HG03097 (cell line): Measurements from ENCODE around the gene M6PR.
A peak's percentile ranks its signal among the peaks of the same experiment; 100 is the strongest.
"Not testable (repeated sequence)": the region's sequence is repeated elsewhere in the genome, so short reads cannot be mapped to it uniquely, and the experiment has no call there.

Source experiments
- ATAC-seq: cut with Tn5 transposase; IDR thresholded peaks from one replicate; pipeline ENCODE4 v1.9.1; 2021; ENCODE audit not compliant: unreplicated experiment, low FRiP score

Gene M6PR

GRCh38 chr12:8914033-8914715 lies 35.3 kb downstream of the M6PR start, which contains the start of gene PHC1:
Gene PHC1, plus strand, starts transcription at chr12:8914509. Its CDS starts 3,169 bp downstream, at chr12:8917678.
- peak; percentile 58 for ATAC-seq

- ATAC-seq: no peak
Measured at GRCh38 chr12:8913702-8914032, 35.8 kb downstream of the M6PR start.

GRCh38 chr12:8912914-8913313 lies 36.5 kb downstream of the M6PR start:
- no peak for ATAC-seq

- ATAC-seq: no peak
Measured at GRCh38 chr12:8911606-8912268, 37.7 kb downstream of the M6PR start.

GRCh38 chr12:8909752-8910151 lies 39.7 kb downstream of the M6PR start:
- no peak for ATAC-seq

- ATAC-seq: no peak
Measured at GRCh38 chr12:8907513-8907912, 41.9 kb downstream of the M6PR start.

- ATAC-seq: no peak
Measured at GRCh38 chr12:8906266-8907180, 42.9 kb downstream of the M6PR start.

- ATAC-seq: no peak
Measured at GRCh38 chr12:8905546-8905945, 43.9 kb downstream of the M6PR start.

GRCh38 chr12:8904665-8905064 lies 44.8 kb downstream of the M6PR start:
- ATAC-seq: no peak

- no peak for ATAC-seq
Measured at GRCh38 chr12:8903646-8904045, 45.8 kb downstream of the M6PR start.

GRCh38 chr12:8902703-8903102 lies 46.7 kb downstream of the M6PR start:
- ATAC-seq: not testable (repeated sequence)

- ATAC-seq: no peak
Measured at GRCh38 chr12:8899830-8900229, 49.6 kb downstream of the M6PR start.

GRCh38 chr12:8897081-8897480 lies 52.4 kb downstream of the M6PR start:
- ATAC-seq: no peak

- no peak for ATAC-seq
Measured at GRCh38 chr12:8894986-8895385, 54.5 kb downstream of the M6PR start.

- no peak for ATAC-seq
Measured at GRCh38 chr12:8894378-8894777, 55.1 kb downstream of the M6PR start.

GRCh38 chr12:8891976-8892375 lies 57.5 kb downstream of the M6PR start:
- ATAC-seq: no peak
